ENCODE data around the gene DCD.

DNA sequence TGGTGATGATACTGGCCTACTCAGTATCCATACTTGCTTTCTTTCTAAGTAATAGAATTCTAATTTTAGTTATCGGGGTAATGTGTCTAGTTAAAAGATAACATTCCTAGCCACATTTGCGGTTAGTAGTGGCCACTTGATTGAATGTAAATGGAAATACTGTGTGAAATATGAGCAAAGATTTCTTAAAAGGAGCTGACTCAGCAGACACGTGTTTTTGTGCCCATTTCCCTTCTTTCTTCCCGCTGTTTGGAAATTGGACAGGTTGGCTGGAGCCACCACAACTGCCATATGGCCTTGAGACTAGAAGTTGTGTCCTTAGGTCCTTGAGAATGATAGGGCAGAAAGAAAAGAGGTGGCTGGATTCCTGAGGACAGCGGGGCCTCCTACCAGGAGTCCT, 19.8 kb upstream of the DCD start:
- TF ChIP-seq, protein P1, sequence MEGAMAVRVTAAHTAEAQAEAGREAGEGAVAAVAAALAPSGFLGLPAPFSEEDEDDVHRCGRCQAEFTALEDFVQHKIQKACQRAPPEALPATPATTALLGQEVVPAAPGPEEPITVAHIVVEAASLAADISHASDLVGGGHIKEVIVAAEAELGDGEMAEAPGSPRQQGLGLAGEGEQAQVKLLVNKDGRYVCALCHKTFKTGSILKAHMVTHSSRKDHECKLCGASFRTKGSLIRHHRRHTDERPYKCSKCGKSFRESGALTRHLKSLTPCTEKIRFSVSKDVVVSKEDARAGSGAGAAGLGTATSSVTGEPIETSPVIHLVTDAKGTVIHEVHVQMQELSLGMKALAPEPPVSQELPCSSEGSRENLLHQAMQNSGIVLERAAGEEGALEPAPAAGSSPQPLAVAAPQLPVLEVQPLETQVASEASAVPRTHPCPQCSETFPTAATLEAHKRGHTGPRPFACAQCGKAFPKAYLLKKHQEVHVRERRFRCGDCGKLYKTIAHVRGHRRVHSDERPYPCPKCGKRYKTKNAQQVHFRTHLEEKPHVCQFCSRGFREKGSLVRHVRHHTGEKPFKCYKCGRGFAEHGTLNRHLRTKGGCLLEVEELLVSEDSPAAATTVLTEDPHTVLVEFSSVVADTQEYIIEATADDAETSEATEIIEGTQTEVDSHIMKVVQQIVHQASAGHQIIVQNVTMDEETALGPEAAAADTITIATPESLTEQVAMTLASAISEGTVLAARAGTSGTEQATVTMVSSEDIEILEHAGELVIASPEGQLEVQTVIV (CRISPR knock-in tag; IDR thresholded peaks at IDR 0.05; ENCODE audit: borderline replicate concordance): no peak
- TF ChIP-seq, protein P2, sequence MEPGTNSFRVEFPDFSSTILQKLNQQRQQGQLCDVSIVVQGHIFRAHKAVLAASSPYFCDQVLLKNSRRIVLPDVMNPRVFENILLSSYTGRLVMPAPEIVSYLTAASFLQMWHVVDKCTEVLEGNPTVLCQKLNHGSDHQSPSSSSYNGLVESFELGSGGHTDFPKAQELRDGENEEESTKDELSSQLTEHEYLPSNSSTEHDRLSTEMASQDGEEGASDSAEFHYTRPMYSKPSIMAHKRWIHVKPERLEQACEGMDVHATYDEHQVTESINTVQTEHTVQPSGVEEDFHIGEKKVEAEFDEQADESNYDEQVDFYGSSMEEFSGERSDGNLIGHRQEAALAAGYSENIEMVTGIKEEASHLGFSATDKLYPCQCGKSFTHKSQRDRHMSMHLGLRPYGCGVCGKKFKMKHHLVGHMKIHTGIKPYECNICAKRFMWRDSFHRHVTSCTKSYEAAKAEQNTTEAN (CRISPR knock-in tag; IDR thresholded peaks at IDR 0.05): no peak
- TF ChIP-seq ARNT (IDR thresholded peaks at IDR 0.05) (no peak), LEF1 (IDR thresholded peaks at IDR 0.05) (no peak), GATA2 (CRISPR knock-in tag; IDR thresholded peaks at IDR 0.05) (no peak), POLR2H (tag; IDR thresholded peaks at IDR 0.05; ENCODE audit: low read depth) (no peak), ZNF561 (CRISPR knock-in tag; conservative IDR thresholded peaks at IDR 0.05) (no peak), NFRKB (IDR thresholded peaks at IDR 0.05; ENCODE audit: low read depth) (no peak), ATF1 (CRISPR knock-in tag; IDR thresholded peaks at IDR 0.05) (no peak), ATF1 (tag; IDR thresholded peaks at IDR 0.05) (no peak), MYC (IDR thresholded peaks at IDR 0.05; ENCODE audit: low read depth, low read length) (no peak), MYC (CRISPR knock-in tag; IDR thresholded peaks at IDR 0.05; ENCODE audit: borderline replicate concordance, low read depth) (no peak)
- TF ChIP-seq, protein P3, sequence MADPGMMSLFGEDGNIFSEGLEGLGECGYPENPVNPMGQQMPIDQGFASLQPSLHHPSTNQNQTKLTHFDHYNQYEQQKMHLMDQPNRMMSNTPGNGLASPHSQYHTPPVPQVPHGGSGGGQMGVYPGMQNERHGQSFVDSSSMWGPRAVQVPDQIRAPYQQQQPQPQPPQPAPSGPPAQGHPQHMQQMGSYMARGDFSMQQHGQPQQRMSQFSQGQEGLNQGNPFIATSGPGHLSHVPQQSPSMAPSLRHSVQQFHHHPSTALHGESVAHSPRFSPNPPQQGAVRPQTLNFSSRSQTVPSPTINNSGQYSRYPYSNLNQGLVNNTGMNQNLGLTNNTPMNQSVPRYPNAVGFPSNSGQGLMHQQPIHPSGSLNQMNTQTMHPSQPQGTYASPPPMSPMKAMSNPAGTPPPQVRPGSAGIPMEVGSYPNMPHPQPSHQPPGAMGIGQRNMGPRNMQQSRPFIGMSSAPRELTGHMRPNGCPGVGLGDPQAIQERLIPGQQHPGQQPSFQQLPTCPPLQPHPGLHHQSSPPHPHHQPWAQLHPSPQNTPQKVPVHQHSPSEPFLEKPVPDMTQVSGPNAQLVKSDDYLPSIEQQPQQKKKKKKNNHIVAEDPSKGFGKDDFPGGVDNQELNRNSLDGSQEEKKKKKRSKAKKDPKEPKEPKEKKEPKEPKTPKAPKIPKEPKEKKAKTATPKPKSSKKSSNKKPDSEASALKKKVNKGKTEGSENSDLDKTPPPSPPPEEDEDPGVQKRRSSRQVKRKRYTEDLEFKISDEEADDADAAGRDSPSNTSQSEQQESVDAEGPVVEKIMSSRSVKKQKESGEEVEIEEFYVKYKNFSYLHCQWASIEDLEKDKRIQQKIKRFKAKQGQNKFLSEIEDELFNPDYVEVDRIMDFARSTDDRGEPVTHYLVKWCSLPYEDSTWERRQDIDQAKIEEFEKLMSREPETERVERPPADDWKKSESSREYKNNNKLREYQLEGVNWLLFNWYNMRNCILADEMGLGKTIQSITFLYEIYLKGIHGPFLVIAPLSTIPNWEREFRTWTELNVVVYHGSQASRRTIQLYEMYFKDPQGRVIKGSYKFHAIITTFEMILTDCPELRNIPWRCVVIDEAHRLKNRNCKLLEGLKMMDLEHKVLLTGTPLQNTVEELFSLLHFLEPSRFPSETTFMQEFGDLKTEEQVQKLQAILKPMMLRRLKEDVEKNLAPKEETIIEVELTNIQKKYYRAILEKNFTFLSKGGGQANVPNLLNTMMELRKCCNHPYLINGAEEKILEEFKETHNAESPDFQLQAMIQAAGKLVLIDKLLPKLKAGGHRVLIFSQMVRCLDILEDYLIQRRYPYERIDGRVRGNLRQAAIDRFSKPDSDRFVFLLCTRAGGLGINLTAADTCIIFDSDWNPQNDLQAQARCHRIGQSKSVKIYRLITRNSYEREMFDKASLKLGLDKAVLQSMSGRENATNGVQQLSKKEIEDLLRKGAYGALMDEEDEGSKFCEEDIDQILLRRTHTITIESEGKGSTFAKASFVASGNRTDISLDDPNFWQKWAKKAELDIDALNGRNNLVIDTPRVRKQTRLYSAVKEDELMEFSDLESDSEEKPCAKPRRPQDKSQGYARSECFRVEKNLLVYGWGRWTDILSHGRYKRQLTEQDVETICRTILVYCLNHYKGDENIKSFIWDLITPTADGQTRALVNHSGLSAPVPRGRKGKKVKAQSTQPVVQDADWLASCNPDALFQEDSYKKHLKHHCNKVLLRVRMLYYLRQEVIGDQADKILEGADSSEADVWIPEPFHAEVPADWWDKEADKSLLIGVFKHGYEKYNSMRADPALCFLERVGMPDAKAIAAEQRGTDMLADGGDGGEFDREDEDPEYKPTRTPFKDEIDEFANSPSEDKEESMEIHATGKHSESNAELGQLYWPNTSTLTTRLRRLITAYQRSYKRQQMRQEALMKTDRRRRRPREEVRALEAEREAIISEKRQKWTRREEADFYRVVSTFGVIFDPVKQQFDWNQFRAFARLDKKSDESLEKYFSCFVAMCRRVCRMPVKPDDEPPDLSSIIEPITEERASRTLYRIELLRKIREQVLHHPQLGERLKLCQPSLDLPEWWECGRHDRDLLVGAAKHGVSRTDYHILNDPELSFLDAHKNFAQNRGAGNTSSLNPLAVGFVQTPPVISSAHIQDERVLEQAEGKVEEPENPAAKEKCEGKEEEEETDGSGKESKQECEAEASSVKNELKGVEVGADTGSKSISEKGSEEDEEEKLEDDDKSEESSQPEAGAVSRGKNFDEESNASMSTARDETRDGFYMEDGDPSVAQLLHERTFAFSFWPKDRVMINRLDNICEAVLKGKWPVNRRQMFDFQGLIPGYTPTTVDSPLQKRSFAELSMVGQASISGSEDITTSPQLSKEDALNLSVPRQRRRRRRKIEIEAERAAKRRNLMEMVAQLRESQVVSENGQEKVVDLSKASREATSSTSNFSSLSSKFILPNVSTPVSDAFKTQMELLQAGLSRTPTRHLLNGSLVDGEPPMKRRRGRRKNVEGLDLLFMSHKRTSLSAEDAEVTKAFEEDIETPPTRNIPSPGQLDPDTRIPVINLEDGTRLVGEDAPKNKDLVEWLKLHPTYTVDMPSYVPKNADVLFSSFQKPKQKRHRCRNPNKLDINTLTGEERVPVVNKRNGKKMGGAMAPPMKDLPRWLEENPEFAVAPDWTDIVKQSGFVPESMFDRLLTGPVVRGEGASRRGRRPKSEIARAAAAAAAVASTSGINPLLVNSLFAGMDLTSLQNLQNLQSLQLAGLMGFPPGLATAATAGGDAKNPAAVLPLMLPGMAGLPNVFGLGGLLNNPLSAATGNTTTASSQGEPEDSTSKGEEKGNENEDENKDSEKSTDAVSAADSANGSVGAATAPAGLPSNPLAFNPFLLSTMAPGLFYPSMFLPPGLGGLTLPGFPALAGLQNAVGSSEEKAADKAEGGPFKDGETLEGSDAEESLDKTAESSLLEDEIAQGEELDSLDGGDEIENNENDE (IDR thresholded peaks at IDR 0.05; ENCODE audit: low read depth, low read length): no peak
- TF ChIP-seq, protein P4, sequence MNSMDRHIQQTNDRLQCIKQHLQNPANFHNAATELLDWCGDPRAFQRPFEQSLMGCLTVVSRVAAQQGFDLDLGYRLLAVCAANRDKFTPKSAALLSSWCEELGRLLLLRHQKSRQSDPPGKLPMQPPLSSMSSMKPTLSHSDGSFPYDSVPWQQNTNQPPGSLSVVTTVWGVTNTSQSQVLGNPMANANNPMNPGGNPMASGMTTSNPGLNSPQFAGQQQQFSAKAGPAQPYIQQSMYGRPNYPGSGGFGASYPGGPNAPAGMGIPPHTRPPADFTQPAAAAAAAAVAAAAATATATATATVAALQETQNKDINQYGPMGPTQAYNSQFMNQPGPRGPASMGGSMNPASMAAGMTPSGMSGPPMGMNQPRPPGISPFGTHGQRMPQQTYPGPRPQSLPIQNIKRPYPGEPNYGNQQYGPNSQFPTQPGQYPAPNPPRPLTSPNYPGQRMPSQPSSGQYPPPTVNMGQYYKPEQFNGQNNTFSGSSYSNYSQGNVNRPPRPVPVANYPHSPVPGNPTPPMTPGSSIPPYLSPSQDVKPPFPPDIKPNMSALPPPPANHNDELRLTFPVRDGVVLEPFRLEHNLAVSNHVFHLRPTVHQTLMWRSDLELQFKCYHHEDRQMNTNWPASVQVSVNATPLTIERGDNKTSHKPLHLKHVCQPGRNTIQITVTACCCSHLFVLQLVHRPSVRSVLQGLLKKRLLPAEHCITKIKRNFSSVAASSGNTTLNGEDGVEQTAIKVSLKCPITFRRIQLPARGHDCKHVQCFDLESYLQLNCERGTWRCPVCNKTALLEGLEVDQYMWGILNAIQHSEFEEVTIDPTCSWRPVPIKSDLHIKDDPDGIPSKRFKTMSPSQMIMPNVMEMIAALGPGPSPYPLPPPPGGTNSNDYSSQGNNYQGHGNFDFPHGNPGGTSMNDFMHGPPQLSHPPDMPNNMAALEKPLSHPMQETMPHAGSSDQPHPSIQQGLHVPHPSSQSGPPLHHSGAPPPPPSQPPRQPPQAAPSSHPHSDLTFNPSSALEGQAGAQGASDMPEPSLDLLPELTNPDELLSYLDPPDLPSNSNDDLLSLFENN (IDR thresholded peaks at IDR 0.05; ENCODE audit: low read depth in 2 of 2, low read length in 2 of 2): no peak
